CD4-positive, alpha-beta T cell treated with Interleukin-15 for 4 hours (primary cell): ENCODE results near the gene GTF2A1.
"Not testable (repeated sequence)": the region's sequence is repeated elsewhere in the genome, so short reads cannot be mapped to it uniquely, and the experiment has no call there.

Experiments
- DNase-seq: peaks from one replicate; pipeline ENCODE4 v3.0.0-alpha.2; 2020; ENCODE audit warnings: low spot score

Gene GTF2A1

GRCh38 chr14:81231540-81231939 lies 10.8 kb upstream of the GTF2A1 start:
- no peak for DNase-seq

- DNase-seq = no peak
Measured at GRCh38 chr14:81224222-81224621, 3.5 kb upstream of the GTF2A1 start.

- not testable (repeated sequence) for DNase-seq
Measured at GRCh38 chr14:81223788-81224187, 3.0 kb upstream of the GTF2A1 start.

GRCh38 chr14:81222691-81223090 lies 1.9 kb upstream of the GTF2A1 start:
- no peak for DNase-seq

- DNase-seq = no peak
Measured at GRCh38 chr14:81222126-81222525, 1.4 kb upstream of the GTF2A1 start.

GRCh38 chr14:81221579-81222102 lies 882 bp upstream of the GTF2A1 start:
- DNase-seq = no peak

GRCh38 chr14:81220580-81220829 lies 254 bp downstream of the GTF2A1 start:
- DNase-seq = no peak

- DNase-seq = peak; percentile 39
Measured at GRCh38 chr14:81219759-81220579, 790 bp downstream of the GTF2A1 start.

GRCh38 chr14:81219210-81219758 lies 1.5 kb downstream of the GTF2A1 start:
- peak; percentile 94 for DNase-seq

GRCh38 chr14:81211844-81212243 lies 8.9 kb downstream of the GTF2A1 start:
- DNase-seq = peak; percentile 57

GRCh38 chr14:81209167-81209836 lies 11.5 kb downstream of the GTF2A1 start:
- DNase-seq = no peak

GRCh38 chr14:81208489-81208888 lies 12.3 kb downstream of the GTF2A1 start:
- no peak for DNase-seq

- peak; percentile 7 for DNase-seq
Measured at GRCh38 chr14:81206115-81206514, 14.6 kb downstream of the GTF2A1 start.

GRCh38 chr14:81205639-81206038 lies 15.1 kb downstream of the GTF2A1 start:
- DNase-seq = no peak

GRCh38 chr14:81200054-81200453 lies 20.7 kb downstream of the GTF2A1 start:
- DNase-seq = peak; percentile 46

- DNase-seq = no peak
Measured at GRCh38 chr14:81199084-81199483, 21.7 kb downstream of the GTF2A1 start.

GRCh38 chr14:81198651-81199050 lies 22.1 kb downstream of the GTF2A1 start:
- no peak for DNase-seq

GRCh38 chr14:81193924-81194633 lies 26.7 kb downstream of the GTF2A1 start:
- no peak for DNase-seq

- peak; percentile 40 for DNase-seq
Measured at GRCh38 chr14:81192594-81192993, 28.2 kb downstream of the GTF2A1 start.

- DNase-seq = no peak
Measured at GRCh38 chr14:81187832-81188522, 32.8 kb downstream of the GTF2A1 start.

- DNase-seq = no peak
Measured at GRCh38 chr14:81179631-81180030, 41.1 kb downstream of the GTF2A1 start.

GRCh38 chr14:81178063-81178462 lies 42.7 kb downstream of the GTF2A1 start:
- peak; percentile 2 for DNase-seq
